ENCODE results near the gene YIPF1.
"Not testable (repeated sequence)": the region's sequence is repeated elsewhere in the genome, so short reads cannot be mapped to it uniquely, and the experiment has no call there.

DNA sequence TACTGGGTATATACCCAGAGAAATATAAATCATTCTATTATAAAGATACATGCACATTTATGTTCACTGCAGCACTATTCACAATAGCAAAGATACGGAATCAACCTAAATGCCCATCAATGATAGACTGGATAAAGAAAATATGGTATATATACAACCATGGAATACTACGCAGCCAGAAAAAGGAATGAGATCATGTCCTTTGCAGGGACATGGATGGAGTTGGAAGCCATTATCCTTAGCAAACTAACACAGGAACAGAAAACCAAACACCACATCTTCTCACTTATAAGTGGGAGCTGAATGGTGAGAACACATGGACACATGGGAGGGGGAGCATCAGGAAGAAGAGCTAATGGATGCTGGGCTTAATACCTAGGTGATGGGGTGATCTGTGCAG lies 7.7 kb downstream of the YIPF1 start:
- TF ChIP-seq, protein P1, sequence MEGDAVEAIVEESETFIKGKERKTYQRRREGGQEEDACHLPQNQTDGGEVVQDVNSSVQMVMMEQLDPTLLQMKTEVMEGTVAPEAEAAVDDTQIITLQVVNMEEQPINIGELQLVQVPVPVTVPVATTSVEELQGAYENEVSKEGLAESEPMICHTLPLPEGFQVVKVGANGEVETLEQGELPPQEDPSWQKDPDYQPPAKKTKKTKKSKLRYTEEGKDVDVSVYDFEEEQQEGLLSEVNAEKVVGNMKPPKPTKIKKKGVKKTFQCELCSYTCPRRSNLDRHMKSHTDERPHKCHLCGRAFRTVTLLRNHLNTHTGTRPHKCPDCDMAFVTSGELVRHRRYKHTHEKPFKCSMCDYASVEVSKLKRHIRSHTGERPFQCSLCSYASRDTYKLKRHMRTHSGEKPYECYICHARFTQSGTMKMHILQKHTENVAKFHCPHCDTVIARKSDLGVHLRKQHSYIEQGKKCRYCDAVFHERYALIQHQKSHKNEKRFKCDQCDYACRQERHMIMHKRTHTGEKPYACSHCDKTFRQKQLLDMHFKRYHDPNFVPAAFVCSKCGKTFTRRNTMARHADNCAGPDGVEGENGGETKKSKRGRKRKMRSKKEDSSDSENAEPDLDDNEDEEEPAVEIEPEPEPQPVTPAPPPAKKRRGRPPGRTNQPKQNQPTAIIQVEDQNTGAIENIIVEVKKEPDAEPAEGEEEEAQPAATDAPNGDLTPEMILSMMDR (IDR thresholded peaks at IDR 0.05), result not testable (repeated sequence)
- TF ChIP-seq EZH2 (IDR thresholded peaks at IDR 0.05; ENCODE audit: borderline replicate concordance, insufficient read depth, low read depth, low read length, poor library complexity, severe bottlenecking), result not testable (repeated sequence)

All from B cell (primary cell).